ENCODE results near the gene ATP2C2. TPM values are rescaled to one million over a fixed set of nuclear protein-coding genes. Genes with fewer than 3 reads are reported as not detected.
A peak's percentile ranks its signal among the peaks of the same experiment; 100 is the strongest.

Gene ATP2C2
- total and polyA plus RNA-seq, 9 of the 15 experiments (the other 6 are each of a cell fraction or from before 2014, with no cell fraction given) = 0.75 TPM; not detected in 8

DNA sequence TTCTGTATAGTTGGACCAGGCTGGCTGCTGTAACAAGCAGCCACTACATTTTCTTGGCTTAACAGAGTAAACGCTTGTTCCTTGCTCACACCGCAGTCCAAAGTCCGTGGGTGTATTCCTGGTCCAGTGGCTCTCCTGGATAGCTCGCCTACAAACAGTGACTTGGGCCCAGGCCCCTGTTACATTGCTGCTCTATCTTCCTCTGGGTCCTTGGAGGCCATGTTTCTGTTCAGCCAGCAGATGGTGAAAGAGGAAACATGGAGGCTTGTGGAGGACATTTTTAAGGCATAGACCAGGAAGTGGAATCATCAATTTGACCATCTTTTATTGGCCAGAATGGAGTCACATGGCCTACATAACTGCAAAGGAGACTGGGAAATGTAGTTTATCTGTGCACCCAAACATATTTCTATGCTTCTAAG, 55.1 kb downstream of the ATP2C2 start (continued):
- TF ChIP-seq, protein P1, sequence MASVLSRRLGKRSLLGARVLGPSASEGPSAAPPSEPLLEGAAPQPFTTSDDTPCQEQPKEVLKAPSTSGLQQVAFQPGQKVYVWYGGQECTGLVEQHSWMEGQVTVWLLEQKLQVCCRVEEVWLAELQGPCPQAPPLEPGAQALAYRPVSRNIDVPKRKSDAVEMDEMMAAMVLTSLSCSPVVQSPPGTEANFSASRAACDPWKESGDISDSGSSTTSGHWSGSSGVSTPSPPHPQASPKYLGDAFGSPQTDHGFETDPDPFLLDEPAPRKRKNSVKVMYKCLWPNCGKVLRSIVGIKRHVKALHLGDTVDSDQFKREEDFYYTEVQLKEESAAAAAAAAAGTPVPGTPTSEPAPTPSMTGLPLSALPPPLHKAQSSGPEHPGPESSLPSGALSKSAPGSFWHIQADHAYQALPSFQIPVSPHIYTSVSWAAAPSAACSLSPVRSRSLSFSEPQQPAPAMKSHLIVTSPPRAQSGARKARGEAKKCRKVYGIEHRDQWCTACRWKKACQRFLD (CRISPR knock-in tag; IDR thresholded peaks at IDR 0.05) = peak; percentile 87
- TF ChIP-seq ZNF3 (CRISPR knock-in tag; IDR thresholded peaks at IDR 0.05) (no peak), HOXB6 (CRISPR knock-in tag; IDR thresholded peaks at IDR 0.05; ENCODE audit: borderline replicate concordance) (no peak), MYNN (IDR thresholded peaks at IDR 0.05) (no peak), MYNN (CRISPR knock-in tag; IDR thresholded peaks at IDR 0.05) (no peak), EHMT2 (IDR thresholded peaks at IDR 0.05) (peak; percentile 100), SMAD4 (CRISPR knock-in tag; conservative IDR thresholded peaks at IDR 0.05) (peak; percentile 79), NFRKB (IDR thresholded peaks at IDR 0.05; ENCODE audit: low read depth) (peak; percentile 94), ZNF77 (CRISPR knock-in tag; IDR thresholded peaks at IDR 0.05) (no peak), SNIP1 (IDR thresholded peaks at IDR 0.05; ENCODE audit: low read depth) (no peak), SLC30A9 (CRISPR knock-in tag; IDR thresholded peaks at IDR 0.05) (no peak), NRF1 (conservative IDR thresholded peaks at IDR 0.05 in 1 of 2, IDR thresholded peaks at IDR 0.05 in 1 of 2) (no peak), ZNF24 (IDR thresholded peaks at IDR 0.05) (no peak), SMC3 (conservative IDR thresholded peaks at IDR 0.05; ENCODE audit: insufficient read depth, low read depth, low read length) (no peak), PURB (CRISPR knock-in tag; IDR thresholded peaks at IDR 0.05; ENCODE audit: low read depth) (no peak), CCNT2 (IDR thresholded peaks at IDR 0.05; ENCODE audit: borderline replicate concordance, extremely low read depth, insufficient read length, low read depth, low read length) (no peak), SREBF1 (IDR thresholded peaks at IDR 0.05; ENCODE audit: borderline replicate concordance, low read depth, low read length) (no peak), ZNF408 (CRISPR knock-in tag; IDR thresholded peaks at IDR 0.05; ENCODE audit: low read depth) (no peak), RBM39 (optimal IDR thresholded peaks at IDR 0.05; ENCODE audit: low read depth, low read length) (no peak), PTTG1 (tag; IDR thresholded peaks at IDR 0.05; ENCODE audit: low read depth) (peak; percentile 60), IRF2 (CRISPR knock-in tag; IDR thresholded peaks at IDR 0.05) (no peak)
- TF ChIP-seq, protein P2, sequence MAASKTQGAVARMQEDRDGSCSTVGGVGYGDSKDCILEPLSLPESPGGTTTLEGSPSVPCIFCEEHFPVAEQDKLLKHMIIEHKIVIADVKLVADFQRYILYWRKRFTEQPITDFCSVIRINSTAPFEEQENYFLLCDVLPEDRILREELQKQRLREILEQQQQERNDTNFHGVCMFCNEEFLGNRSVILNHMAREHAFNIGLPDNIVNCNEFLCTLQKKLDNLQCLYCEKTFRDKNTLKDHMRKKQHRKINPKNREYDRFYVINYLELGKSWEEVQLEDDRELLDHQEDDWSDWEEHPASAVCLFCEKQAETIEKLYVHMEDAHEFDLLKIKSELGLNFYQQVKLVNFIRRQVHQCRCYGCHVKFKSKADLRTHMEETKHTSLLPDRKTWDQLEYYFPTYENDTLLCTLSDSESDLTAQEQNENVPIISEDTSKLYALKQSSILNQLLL (CRISPR knock-in tag; IDR thresholded peaks at IDR 0.05; ENCODE audit: borderline replicate concordance) = no peak

All from K562 (cell line).